GM18867 (cell line): Measurements from ENCODE around the gene RELCH.

Source experiments
- ATAC-seq: cut with Tn5 transposase; IDR thresholded peaks from one replicate; pipeline ENCODE4 v1.9.1; 2021; ENCODE audit warnings: mild to moderate bottlenecking, moderate library complexity; ENCODE audit not compliant: unreplicated experiment

The RELCH gene

GRCh38 chr18:62189208-62189607 lies 2.2 kb downstream of the RELCH start:
- ATAC-seq = no peak

- ATAC-seq = no peak
Measured at GRCh38 chr18:62196079-62196478, 9.0 kb downstream of the RELCH start.

- ATAC-seq = no peak
Measured at GRCh38 chr18:62196980-62197379, 9.9 kb downstream of the RELCH start.

- no peak for ATAC-seq
Measured at GRCh38 chr18:62198259-62198658, 11.2 kb downstream of the RELCH start.

GRCh38 chr18:62199629-62200028 lies 12.6 kb downstream of the RELCH start:
- no peak for ATAC-seq

- no peak for ATAC-seq
Measured at GRCh38 chr18:62200121-62200914, 13.3 kb downstream of the RELCH start.

- no peak for ATAC-seq
Measured at GRCh38 chr18:62201870-62202269, 14.8 kb downstream of the RELCH start.

- ATAC-seq = no peak
Measured at GRCh38 chr18:62205824-62206223, 18.8 kb downstream of the RELCH start.

- ATAC-seq = no peak
Measured at GRCh38 chr18:62206593-62206992, 19.5 kb downstream of the RELCH start.

GRCh38 chr18:62209046-62209445 lies 22.0 kb downstream of the RELCH start:
- no peak for ATAC-seq

GRCh38 chr18:62210138-62210537 lies 23.1 kb downstream of the RELCH start:
- ATAC-seq = no peak

- ATAC-seq = no peak
Measured at GRCh38 chr18:62211325-62211828, 24.3 kb downstream of the RELCH start.

GRCh38 chr18:62214790-62215189 lies 27.7 kb downstream of the RELCH start:
- no peak for ATAC-seq

- no peak for ATAC-seq
Measured at GRCh38 chr18:62224229-62224628, 37.2 kb downstream of the RELCH start.

GRCh38 chr18:62226047-62226446 lies 39.0 kb downstream of the RELCH start:
- ATAC-seq = no peak

GRCh38 chr18:62236252-62236651 lies 49.2 kb downstream of the RELCH start:
- no peak for ATAC-seq

- no peak for ATAC-seq
Measured at GRCh38 chr18:62239475-62239874, 52.4 kb downstream of the RELCH start.

GRCh38 chr18:62242955-62243354 lies 55.9 kb downstream of the RELCH start:
- ATAC-seq = no peak

GRCh38 chr18:62245177-62245576 lies 58.1 kb downstream of the RELCH start:
- no peak for ATAC-seq

- no peak for ATAC-seq
Measured at GRCh38 chr18:62245699-62246098, 58.6 kb downstream of the RELCH start.

GRCh38 chr18:62248313-62248712 lies 61.3 kb downstream of the RELCH start:
- no peak for ATAC-seq

GRCh38 chr18:62249478-62250097 lies 62.5 kb downstream of the RELCH start:
- no peak for ATAC-seq
